Measurements from ENCODE around the gene LRP1B. TPM values are rescaled to one million over a fixed set of nuclear protein-coding genes. Genes with fewer than 3 reads are reported as not detected.

LRP1B gene
- total RNA-seq, 2 experiments from 2014 or later: not detected

DNA sequence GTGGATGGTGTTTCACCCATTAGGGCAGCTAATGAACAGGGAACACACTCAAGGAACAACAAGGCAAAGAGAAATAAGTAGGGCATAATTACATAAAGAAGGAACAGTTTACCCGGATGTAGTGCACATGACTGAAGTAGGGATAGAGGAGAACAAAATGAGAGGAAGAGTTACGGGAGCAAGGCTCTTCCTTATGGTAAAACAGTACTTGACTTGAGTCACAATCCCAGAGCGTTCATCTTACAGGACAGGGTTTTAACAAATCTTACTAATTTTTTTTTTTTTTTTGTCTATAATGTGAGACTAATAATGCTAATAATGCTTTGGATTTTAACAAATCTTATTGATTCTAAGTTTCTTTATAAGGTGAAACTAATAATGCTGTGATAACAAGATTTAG, 1329.5 kb downstream of the LRP1B start:
- peaks cover 20% of the 10 kb centered on the region for H3K9me3 Mint-ChIP-seq
- POLR2A ChIA-PET: no interaction called here
- CTCF ChIA-PET: no interaction called here
- no peaks in the 10 kb centered on the region for H3K36me3 Mint-ChIP-seq
- H3K4me3 Mint-ChIP-seq: no peak overlapping the region
- no peaks in the 10 kb centered on the region for H3K27me3 Mint-ChIP-seq
- no peaks in the 10 kb centered on the region for H3K4me1 Mint-ChIP-seq (ENCODE audit: low read depth)
- no peak for DNase-seq
- H3K27ac Mint-ChIP-seq: no peak overlapping the region
- intact Hi-C loops (cut with micrococcal nuclease): no loop called here

DNA sequence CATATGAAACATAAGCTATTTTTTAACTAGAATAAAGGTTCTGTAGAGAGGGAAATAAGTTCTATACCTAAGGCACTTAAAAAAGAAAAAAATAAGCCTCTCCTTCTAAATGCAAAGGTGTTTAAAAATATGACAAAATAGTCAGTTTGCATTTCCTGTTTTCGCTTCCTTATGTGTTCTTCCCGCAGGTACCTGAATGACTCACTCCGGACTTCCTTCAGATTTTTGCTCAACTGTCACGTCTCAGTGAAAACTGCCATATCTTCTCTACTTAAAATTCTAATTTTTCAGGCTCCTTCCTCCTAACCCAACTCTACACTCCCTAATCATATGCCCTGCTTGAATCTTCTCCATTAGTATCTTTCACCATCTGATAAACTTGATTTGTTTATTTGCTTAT, 1333.1 kb downstream of the LRP1B start:
- H3K4me1 Mint-ChIP-seq (ENCODE audit: low read depth): no peaks in the 10 kb centered on the region
- H3K36me3 Mint-ChIP-seq: no peaks in the 10 kb centered on the region
- DNase-seq: no peak
- POLR2A ChIA-PET: no interaction called here
- no peak overlapping the region for H3K27ac Mint-ChIP-seq
- H3K27me3 Mint-ChIP-seq: no peaks in the 10 kb centered on the region
- CTCF ChIA-PET: interaction anchor here (0.6 kb wide), 1 partner anchor 53 kb away, joined by 3 read pairs; no protein-coding TSS in a partner anchor
- H3K4me3 Mint-ChIP-seq: no peak overlapping the region
- peaks cover 17% of the 10 kb centered on the region for H3K9me3 Mint-ChIP-seq
- intact Hi-C loops (cut with micrococcal nuclease): no loop called here

DNA sequence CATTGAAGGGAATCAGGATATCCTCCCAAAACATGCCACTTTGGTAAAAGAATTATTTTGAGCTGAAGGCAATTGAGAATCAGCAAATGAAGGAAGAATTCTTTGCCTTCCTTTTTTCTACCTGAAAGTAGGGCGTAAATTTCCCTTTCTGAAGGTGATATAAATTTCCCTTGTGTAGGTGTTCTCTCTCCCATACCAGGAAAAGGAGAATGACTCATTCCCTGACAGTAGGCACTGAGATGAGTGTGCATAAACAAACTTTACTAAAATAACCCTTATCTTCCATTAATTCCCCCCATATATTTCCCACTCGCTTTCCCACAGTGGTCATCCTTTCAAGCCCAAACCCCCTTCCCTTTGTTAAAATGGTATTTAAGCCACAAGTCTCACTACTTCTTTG, 1339.0 kb downstream of the LRP1B start:
- ChIA-PET CTCF (no interaction called here), POLR2A (no interaction called here)
- no peaks in the 10 kb centered on the region for H3K4me1 Mint-ChIP-seq (ENCODE audit: low read depth)
- peaks cover 11% of the 10 kb centered on the region for H3K9me3 Mint-ChIP-seq
- no peaks in the 10 kb centered on the region for H3K36me3 Mint-ChIP-seq
- no peaks in the 10 kb centered on the region for H3K27me3 Mint-ChIP-seq
- intact Hi-C loops (cut with micrococcal nuclease): no loop called here
- DNase-seq: no peak
- no peak overlapping the region for H3K4me3 Mint-ChIP-seq
- H3K27ac Mint-ChIP-seq: no peak overlapping the region

DNA sequence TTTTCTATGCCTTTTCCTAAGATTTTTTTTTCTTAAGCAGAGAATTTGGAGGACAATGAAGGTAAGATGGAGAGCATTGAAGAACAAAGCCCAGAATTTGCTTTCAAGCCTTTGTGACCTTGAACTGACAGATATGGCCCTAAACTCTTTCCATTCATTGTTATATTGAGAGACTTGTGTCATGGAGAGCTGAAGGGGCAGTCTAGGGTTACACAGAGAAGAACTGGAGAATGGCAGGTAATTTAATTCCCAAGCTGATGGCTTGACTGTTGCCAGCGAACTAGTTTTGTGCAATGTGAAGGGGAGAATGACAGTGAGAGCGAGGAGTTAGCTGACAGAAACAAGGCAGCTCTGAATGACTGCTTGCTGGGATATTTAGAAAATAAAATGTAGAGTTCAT, 1344.2 kb downstream of the LRP1B start:
- H3K9me3 Mint-ChIP-seq: peaks cover 7% of the 10 kb centered on the region
- H3K4me3 Mint-ChIP-seq: no peak overlapping the region
- POLR2A ChIA-PET: no interaction called here
- no peaks in the 10 kb centered on the region for H3K4me1 Mint-ChIP-seq (ENCODE audit: low read depth)
- no peak for DNase-seq
- intact Hi-C loops (cut with micrococcal nuclease): no loop called here
- H3K27me3 Mint-ChIP-seq: no peaks in the 10 kb centered on the region
- CTCF ChIA-PET: no interaction called here
- no peaks in the 10 kb centered on the region for H3K36me3 Mint-ChIP-seq
- H3K27ac Mint-ChIP-seq: no peak overlapping the region

DNA sequence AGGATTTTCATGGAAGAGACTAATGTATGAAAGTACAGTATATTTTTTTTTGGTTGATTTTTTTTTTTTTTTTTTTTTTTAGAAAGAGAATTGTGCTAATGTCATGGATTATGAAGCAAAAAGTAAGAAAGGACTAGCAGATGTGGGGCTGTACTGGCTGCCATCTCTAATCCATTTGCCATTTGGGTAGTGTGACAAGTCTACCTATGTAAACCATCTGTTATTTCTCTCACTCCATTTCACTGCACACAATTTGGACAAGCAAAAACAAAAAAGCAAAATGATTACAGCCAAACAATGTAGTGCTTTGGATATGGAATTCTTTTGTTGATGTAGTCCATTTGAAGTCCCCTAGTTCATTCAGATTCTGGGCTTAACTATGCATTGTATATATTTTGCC, 1355.4 kb downstream of the LRP1B start:
- intact Hi-C loops (cut with micrococcal nuclease): no loop called here
- H3K9me3 Mint-ChIP-seq: peaks cover 4% of the 10 kb centered on the region
- POLR2A ChIA-PET: no interaction called here
- no peaks in the 10 kb centered on the region for H3K27me3 Mint-ChIP-seq
- CTCF ChIA-PET: no interaction called here
- H3K4me3 Mint-ChIP-seq: no peak overlapping the region
- no peak for DNase-seq
- no peaks in the 10 kb centered on the region for H3K4me1 Mint-ChIP-seq (ENCODE audit: low read depth)
- H3K36me3 Mint-ChIP-seq: no peaks in the 10 kb centered on the region
- H3K27ac Mint-ChIP-seq: no peak overlapping the region

DNA sequence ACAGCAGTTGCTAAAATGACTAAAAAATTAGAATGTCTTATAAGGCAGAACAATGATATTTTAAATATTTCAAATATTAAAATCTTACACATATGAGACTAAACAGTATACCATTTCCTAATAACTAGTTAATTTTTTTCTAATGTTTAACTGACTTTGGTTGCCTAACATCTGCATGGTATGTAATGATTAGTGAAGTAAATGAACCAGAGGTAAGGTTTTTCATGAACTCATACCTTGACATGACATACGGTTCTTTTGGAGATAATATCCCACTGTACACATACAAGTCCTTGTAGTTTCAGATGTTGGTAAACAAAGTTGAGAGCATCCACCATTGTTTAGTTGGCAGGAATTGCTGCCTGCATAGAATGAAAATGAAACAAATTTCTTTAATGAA, 1360.2 kb downstream of the LRP1B start:
- Mint-ChIP-seq H3K36me3 (no peaks in the 10 kb centered on the region), H3K27ac (no peak overlapping the region), H3K4me1 (ENCODE audit: low read depth) (no peaks in the 10 kb centered on the region), H3K4me3 (no peak overlapping the region), H3K27me3 (no peaks in the 10 kb centered on the region), H3K9me3 (peaks cover 4% of the 10 kb centered on the region)
- no peak for DNase-seq
- intact Hi-C loops (cut with micrococcal nuclease): no loop called here
- ChIA-PET POLR2A (no interaction called here), CTCF (no interaction called here)

DNA sequence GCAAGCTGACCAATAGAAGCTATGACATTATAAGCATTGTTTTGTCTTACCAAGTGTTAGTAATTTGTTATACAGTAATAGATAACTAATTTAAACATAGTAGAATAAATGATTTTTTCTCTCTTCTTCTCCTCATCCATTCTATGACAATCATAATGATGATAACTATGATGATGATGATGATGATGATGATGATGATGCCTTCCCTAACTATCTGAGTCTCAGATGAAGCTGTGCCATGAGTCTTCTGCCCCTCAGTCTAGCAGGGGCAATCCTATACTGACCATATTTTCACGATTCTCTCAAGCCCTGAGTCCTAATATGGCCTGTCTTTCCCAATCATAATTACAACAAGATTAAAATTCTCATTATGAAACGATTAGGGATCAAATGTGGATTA, 1369.0 kb downstream of the LRP1B start:
- H3K4me3 Mint-ChIP-seq: no peak overlapping the region
- DNase-seq: no peak
- CTCF ChIA-PET: no interaction called here
- H3K4me1 Mint-ChIP-seq (ENCODE audit: low read depth): no peaks in the 10 kb centered on the region
- no peaks in the 10 kb centered on the region for H3K27me3 Mint-ChIP-seq
- intact Hi-C loops (cut with micrococcal nuclease): no loop called here
- no peaks in the 10 kb centered on the region for H3K36me3 Mint-ChIP-seq
- H3K27ac Mint-ChIP-seq: no peak overlapping the region
- POLR2A ChIA-PET: no interaction called here
- peaks cover 14% of the 10 kb centered on the region for H3K9me3 Mint-ChIP-seq

DNA sequence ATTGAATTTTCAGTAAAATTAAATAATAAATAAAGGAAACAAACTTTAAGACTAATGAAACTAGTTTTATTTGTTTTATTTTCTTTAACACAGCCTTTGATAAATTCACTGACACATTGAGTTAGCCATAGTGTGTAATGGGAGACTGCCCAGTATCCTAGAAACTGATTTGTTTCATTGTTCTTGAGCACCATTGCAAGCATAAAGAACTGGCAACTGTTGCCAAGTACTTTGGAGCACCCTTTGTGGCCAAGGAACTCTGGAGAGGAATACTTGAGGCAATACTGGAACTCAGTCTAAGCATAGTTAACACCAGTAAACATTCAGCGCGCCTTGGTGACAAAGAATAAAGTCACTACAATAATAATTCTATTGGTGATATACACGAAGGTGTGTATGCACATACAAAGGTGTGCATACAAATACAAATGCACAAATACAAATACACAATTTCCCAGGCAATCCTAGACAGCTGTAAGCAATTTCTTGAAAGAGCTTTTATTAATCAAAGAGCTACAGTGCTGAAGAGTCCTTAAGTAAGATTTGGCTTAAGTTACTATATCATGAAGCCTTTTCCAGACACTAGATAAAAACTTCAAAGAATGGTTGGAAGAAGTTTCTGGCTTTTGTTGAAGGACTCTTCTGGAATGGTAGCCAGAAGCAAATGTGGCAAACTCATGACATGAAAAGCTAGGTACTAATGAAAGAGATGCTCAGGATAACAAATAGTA, 1371.2 kb downstream of the LRP1B start:
- H3K27me3 Mint-ChIP-seq: no peaks in the 10 kb centered on the region
- no peak overlapping the region for H3K4me3 Mint-ChIP-seq
- no peak for DNase-seq
- ChIA-PET CTCF (no interaction called here), POLR2A (no interaction called here)
- H3K4me1 Mint-ChIP-seq (ENCODE audit: low read depth): no peaks in the 10 kb centered on the region
- H3K9me3 Mint-ChIP-seq: peaks cover 13% of the 10 kb centered on the region
- H3K36me3 Mint-ChIP-seq: no peaks in the 10 kb centered on the region
- no peak overlapping the region for H3K27ac Mint-ChIP-seq
- intact Hi-C loops (cut with micrococcal nuclease): no loop called here

DNA sequence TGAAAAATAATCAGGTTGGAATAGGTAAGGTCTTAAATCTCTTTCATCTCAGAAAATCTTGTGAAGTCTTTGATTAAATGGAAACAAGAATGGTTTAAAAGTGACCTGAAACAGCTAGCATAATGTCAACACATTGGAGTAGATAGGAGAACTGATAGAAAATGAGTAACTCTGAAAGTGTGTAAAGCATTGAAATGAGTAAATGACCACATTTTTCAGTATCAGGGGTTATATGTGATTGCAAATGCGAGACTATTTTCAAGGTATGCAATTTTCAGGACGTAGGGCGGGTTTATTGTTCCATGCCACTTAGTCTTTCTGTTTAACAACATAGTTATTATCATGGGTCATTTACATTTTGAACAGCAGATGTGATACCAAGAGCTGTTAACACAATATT, 1383.2 kb downstream of the LRP1B start:
- CTCF ChIA-PET: no interaction called here
- H3K9me3 Mint-ChIP-seq: peaks cover 5% of the 10 kb centered on the region
- intact Hi-C loops (cut with micrococcal nuclease): no loop called here
- H3K27me3 Mint-ChIP-seq: no peaks in the 10 kb centered on the region
- DNase-seq: no peak
- H3K4me1 Mint-ChIP-seq (ENCODE audit: low read depth): no peaks in the 10 kb centered on the region
- H3K36me3 Mint-ChIP-seq: no peaks in the 10 kb centered on the region
- H3K4me3 Mint-ChIP-seq: no peak overlapping the region
- H3K27ac Mint-ChIP-seq: no peak overlapping the region
- POLR2A ChIA-PET: no interaction called here

DNA sequence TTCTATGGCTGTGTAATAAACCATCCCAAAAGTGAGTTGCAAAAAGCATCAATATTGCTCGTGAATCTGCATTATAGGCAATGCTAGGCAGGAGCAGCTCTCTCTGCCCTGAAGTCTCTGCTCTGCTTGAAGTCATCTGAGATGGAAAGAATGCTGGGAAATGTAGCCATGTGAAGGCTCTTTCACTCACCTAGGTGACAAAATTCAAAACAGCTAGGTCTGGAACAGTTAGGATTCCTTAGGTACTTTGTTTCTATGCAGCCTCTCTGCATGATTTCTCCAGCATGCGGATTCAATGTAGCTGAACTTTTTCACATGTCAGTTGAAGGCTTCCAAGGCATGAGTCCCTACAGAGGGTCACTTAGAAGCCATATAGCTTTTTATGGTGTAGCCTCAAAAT, 1383.7 kb downstream of the LRP1B start:
- no peaks in the 10 kb centered on the region for H3K4me1 Mint-ChIP-seq (ENCODE audit: low read depth)
- POLR2A ChIA-PET: no interaction called here

DNA sequence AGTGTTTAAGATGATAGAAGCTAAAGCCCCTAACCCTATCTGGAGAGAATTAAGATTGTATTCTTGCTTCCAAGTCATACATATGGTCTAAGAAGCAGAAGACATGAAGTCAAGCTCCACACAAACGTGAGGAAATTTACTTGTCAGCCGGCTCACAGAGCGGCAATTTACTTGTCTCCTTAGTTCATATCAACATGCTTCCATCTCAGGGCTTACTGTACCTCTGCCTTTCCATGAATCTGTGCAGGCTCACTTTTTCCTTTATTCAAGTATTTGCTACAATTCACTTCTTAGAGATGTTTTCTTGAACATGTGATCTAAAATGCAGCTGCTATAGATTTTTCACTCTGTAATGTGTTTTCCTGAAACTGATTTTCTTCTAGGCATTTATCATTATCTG, 1386.4 kb downstream of the LRP1B start:
- H3K4me3 Mint-ChIP-seq: no peak overlapping the region
- H3K36me3 Mint-ChIP-seq: no peaks in the 10 kb centered on the region

More for the DNA sequence above, 1383.7 kb downstream of the LRP1B start:
- Mint-ChIP-seq H3K36me3 (no peaks in the 10 kb centered on the region), H3K27ac (no peak overlapping the region), H3K27me3 (no peaks in the 10 kb centered on the region), H3K9me3 (peaks cover 5% of the 10 kb centered on the region), H3K4me3 (no peak overlapping the region)
- DNase-seq: no peak
- intact Hi-C loops (cut with micrococcal nuclease): no loop called here
- CTCF ChIA-PET: no interaction called here

DNA sequence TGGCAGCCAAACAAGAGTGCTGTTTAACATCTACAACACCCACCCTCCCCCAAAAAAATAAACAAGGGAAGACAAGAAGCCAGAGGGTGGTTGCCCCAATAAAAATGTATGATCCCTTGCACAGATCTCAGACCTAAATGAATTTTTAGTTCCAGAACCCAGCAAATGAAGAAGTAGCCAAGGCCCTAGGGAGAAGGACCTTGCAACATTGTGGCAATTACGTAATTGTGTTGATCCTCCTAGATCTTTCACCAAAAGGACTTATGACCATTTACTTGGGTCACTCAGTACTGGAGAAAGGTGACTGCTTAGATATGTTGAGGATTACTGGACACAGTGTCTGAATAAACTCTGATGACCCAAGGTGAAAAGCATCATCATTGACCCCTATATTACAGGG, 1393.8 kb downstream of the LRP1B start:
- no peak for DNase-seq
- no peak overlapping the region for H3K27ac Mint-ChIP-seq
- no peaks in the 10 kb centered on the region for H3K4me1 Mint-ChIP-seq (ENCODE audit: low read depth)
- no peaks in the 10 kb centered on the region for H3K36me3 Mint-ChIP-seq
- peaks cover 28% of the 10 kb centered on the region for H3K9me3 Mint-ChIP-seq
- H3K27me3 Mint-ChIP-seq: no peaks in the 10 kb centered on the region
- ChIA-PET POLR2A (no interaction called here), CTCF (no interaction called here)
- H3K4me3 Mint-ChIP-seq: no peak overlapping the region
- intact Hi-C loops (cut with micrococcal nuclease): no loop called here

More for the DNA sequence above, 1386.4 kb downstream of the LRP1B start:
- Mint-ChIP-seq H3K27me3 (no peaks in the 10 kb centered on the region), H3K27ac (no peak overlapping the region), H3K4me1 (ENCODE audit: low read depth) (no peaks in the 10 kb centered on the region), H3K9me3 (peaks cover 11% of the 10 kb centered on the region)
- no peak for DNase-seq
- POLR2A ChIA-PET: no interaction called here
- CTCF ChIA-PET: interaction anchor here (0.7 kb wide), 1 partner anchor 54 kb away, joined by 3 read pairs; no protein-coding TSS in a partner anchor
- intact Hi-C loops (cut with micrococcal nuclease): no loop called here

DNA sequence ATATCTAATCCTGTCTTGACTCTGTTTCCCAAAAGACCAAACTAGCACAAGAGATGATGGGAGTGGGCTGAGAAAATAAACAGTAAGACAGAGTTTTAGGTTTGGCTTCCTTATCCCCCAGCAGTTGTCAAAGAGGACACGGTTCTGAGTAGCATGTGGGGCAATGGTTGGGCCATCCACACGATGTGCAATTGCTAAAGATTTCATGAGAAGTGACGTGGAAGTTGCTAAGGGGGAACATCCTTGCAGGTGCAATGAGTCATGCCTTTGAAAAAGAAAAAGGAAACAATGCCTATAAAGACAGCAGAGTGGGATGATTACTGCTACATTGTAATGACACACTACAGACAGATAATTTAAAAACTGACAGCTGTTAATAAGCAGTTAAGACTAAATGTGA, 1395.8 kb downstream of the LRP1B start:
- no peaks in the 10 kb centered on the region for H3K36me3 Mint-ChIP-seq
- peaks cover 29% of the 10 kb centered on the region for H3K9me3 Mint-ChIP-seq
- H3K27ac Mint-ChIP-seq: no peak overlapping the region
- H3K4me3 Mint-ChIP-seq: no peak overlapping the region
- intact Hi-C loops (cut with micrococcal nuclease): no loop called here
- H3K27me3 Mint-ChIP-seq: no peaks in the 10 kb centered on the region
- ChIA-PET CTCF (no interaction called here), POLR2A (no interaction called here)
- no peaks in the 10 kb centered on the region for H3K4me1 Mint-ChIP-seq (ENCODE audit: low read depth)
- DNase-seq: no peak

Data from activated CD4-positive, alpha-beta memory T cell treated with anti-CD3 and anti-CD28 coated beads for 36 hours (primary cell).